Measurements from ENCODE around the gene TBPL1.
A peak's percentile ranks its signal among the peaks of the same experiment; 100 is the strongest.
"Not testable (repeated sequence)": the region's sequence is repeated elsewhere in the genome, so short reads cannot be mapped to it uniquely, and the experiment has no call there.

Gene TBPL1

GRCh38 chr6:133954657-133955576 is 1.9 kb downstream of the TBPL1 start:
- no peak for DNase-seq

GRCh38 chr6:133955582-133956415 is 2.8 kb downstream of the TBPL1 start:
- no peak for DNase-seq

GRCh38 chr6:133956416-133957049 is 3.5 kb downstream of the TBPL1 start:
- DNase-seq: peak; percentile 7

- no peak for DNase-seq
These were observed 4.2 kb downstream of the TBPL1 start for GRCh38 chr6:133957227-133957626.

GRCh38 chr6:133957780-133958242 is 4.8 kb downstream of the TBPL1 start:
- no peak for DNase-seq

DNA sequence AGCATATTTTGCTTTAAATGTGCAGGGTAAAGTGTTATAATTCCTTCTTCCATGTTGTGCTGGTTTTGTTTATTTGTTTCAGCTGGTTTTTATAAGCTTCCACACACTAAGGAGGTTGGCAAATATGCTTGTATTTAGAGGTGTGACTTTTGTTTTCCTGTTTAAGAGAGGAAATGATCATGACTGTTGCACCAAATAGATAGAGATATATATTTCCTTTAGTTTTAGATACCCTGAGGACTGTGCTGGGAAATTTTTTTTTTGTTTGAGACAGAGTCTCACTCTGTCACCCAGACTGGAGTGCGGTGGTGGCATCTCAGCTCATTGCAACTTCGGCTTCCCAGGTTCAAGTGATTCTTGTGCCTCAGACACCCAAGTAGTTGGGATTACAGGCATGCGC is 5.8 kb downstream of the TBPL1 start:
- DNase-seq: no peak

DNA sequence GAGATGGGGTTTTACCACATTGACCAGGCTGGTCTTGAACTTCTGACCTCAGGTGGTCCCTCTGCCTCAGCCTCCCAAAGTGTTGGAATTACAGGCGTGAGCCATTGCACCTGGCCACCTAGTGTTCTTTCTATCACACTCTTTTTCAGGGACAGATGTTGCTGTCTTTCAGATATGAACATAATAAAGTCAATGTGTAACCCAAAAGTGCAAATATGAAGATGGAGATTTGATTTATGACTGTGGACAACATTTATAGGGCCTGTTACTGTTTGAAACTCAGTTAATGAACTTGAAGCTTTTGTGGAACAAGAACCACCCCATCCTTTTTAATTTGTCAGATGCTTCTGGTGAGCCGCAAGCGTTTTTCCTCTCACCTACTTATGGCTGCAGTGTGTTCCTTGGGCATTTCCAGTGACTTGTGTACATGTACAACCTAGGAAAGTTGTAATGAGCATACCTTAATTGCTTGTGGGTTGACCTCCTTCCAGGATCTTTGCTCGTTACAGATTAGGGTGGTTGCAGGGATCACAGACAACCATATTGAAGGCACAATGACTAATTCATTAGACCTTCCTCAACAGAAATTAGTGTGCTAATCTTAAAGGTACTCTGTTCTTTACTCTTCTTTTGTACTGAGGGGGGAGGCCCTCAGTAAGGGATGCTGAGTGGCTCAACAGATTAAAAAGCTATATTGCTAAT is 6.8 kb downstream of the TBPL1 start:
- no peak for DNase-seq

DNA sequence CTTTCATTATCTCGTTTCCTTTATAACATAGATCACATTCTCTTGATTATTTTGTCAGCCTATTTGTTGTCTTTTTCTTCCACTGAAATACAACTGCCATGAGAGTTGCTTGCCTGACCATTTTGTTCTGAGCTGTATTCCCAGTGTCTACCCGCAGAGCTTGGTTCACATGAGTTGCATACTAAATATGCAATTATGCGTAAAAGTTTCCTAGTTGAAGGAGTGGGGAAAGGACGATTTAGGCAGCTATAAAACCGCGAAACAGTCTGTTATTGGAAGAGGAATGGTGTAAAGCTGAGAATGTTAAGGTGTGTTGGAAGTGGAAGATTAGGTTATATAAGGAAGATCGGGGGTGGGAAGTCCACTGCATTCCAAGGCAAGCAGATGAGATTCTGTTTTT is 8.8 kb downstream of the TBPL1 start:
- DNase-seq: no peak

DNA sequence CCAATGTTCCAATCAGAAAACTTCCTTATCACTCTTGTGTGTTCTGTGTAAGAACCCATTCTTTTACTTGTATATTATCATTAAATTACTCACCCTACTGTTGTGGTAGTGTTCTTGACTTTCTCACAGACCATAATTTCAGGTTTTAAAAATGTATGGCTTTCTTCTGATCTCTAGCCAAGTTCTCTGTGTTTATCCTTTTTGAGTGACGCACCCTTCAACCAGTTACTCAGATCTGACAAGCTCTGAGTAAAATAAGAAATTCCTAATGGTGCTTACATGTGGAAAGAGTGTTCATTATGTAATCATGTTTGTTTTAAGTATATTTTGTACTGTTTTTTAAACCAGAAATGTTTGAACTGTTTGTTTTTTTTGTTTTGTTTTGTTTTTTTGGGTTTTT is 11.0 kb downstream of the TBPL1 start:
- no peak for DNase-seq

DNA sequence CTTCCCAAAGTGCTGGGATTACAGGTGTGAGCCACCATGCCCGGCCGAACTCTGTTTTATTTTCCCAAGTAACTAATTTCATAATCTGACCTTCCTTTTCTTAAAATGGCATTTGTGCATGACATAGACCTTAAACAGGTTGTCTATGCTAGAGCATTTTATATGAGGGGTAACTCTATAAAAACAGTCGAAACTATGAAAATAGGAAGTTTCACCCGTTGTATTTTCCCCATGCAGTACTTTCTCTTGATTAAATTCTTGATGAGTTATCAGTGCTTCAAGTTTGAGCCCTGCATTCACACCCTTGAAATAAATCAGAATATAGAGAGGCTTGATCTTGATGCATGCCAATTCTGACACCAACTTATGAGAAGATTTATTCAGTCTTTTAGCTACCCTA is 11.7 kb downstream of the TBPL1 start:
- DNase-seq: no peak

GRCh38 chr6:133965817-133966360 is 12.9 kb downstream of the TBPL1 start:
- no peak for DNase-seq

- no peak for DNase-seq
These were observed 13.8 kb downstream of the TBPL1 start for GRCh38 chr6:133966654-133967329.

DNA sequence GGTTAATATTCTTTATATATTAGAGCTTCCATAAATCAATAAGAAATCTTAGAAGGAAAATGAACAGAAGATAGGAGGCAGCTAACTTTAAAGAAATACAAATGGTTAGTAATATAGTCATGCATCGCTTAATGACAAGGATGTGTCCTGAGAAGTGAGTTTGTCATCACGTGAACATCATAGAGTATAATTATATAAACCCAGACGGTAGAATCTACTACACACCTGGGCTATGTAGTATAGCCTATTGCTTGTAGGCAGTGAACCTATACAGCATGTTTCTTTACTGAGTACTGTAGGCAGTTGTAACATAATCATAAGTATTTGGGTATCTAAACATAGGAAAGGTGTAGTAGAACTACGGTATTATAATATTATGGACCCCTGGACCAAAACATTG is 14.3 kb downstream of the TBPL1 start:
- DNase-seq: no peak

GRCh38 chr6:133967835-133968234 is 14.8 kb downstream of the TBPL1 start:
- DNase-seq: not testable (repeated sequence)

DNA sequence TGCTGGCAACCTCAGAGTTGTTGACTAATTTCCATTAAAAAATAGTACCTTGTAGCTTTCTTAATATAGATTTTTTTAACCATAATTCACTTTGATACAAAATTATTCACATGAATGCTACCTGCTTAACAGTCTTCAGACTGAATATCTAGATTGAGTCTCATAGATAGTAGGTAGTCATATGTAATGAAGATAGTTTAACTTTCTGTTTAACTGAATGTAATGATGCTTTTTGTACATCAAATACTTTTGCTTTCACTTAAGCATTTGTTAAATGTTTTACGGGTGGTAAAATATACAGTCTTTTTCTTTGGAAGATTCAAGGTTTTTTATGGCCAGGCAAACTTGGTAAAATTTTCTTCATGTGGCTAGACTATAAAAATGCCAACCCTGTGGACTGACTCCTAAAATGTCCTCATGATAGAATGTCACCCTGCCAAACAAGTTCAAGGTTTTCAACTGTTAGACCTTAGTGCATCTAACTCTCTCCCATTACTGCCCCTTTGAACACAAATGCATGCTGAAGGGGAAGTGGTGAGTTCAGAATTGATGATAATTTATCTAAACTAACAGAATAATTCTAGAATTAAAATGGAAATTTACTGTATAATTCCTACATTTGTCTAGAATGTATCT is 16.4 kb downstream of the TBPL1 start:
- no peak for DNase-seq

DNA sequence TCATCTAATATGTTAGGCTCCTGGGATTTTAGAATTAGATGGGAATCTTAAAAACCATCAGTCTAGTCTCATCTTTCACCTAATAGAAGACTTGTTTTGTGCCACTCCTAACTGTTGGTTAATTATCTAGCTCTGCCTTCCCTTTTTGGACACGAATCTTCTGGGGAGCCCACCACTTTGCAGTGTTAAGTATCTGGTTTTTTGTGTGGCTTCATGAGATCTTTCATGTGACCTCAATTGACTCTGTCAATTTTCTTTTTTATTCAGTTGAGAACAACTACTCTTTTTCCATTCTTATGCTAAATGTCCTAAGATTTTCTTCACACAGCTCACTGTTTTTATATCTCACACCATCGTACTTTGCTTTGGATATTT is 16.9 kb downstream of the TBPL1 start:
- DNase-seq: no peak

- no peak for DNase-seq
These were observed 18.8 kb downstream of the TBPL1 start for GRCh38 chr6:133971861-133972260.

DNA sequence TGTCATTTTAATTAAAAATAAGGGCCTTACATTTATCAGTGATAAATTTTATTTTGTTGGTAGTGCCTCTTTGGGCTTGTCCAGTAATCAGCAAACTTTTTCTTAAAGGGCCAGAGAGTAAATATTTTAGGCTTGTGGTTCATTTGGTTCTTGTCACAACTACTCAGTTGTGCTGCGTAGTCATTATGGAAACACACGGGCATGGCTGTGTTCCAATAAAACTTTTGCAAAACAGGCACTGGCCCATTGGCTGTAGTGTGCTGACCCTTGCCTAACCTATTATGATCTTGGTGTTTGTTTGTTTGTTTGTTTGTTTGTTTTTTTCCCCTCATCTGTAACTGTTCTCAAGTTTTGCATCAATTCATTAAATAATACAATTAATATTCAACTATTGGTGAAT is 19.4 kb downstream of the TBPL1 start:
- DNase-seq: no peak

- peak; percentile 38 for DNase-seq
These were observed 20.3 kb downstream of the TBPL1 start for GRCh38 chr6:133973109-133973971.
